Stimulated activated naive CD8-positive, alpha-beta T cell treated with anti-CD3 and anti-CD28 coated beads, Interleukin-15, Interleukin-2, amounts not matched to agents 100 ng/mL and 50 ng/mL, for 24 hours (primary cell): ENCODE data around the gene SLC25A28.
"Not testable (repeated sequence)": the region's sequence is repeated elsewhere in the genome, so short reads cannot be mapped to it uniquely, and the experiment has no call there.

Source experiments
- H3K27ac Mint-ChIP-seq: one replicate; pipeline ENCODE4 v1.8.0; 2021; ENCODE audit warnings: mild to moderate bottlenecking, mixed read lengths
- H3K27me3 Mint-ChIP-seq: one replicate; pipeline ENCODE4 v1.8.0; 2021; ENCODE audit warnings: mixed read lengths
- H3K36me3 Mint-ChIP-seq: one replicate; pipeline ENCODE4 v1.8.0; 2021; ENCODE audit warnings: low read depth, mixed read lengths
- H3K4me1 Mint-ChIP-seq: one replicate; pipeline ENCODE4 v1.8.0; 2021; ENCODE audit warnings: low read depth, mixed read lengths
- H3K4me3 Mint-ChIP-seq: one replicate; pipeline ENCODE4 v1.8.0; 2021; ENCODE audit warnings: mild to moderate bottlenecking, mixed read lengths
- H3K9me3 Mint-ChIP-seq: one replicate; pipeline ENCODE4 v1.8.0; 2021; ENCODE audit warnings: mixed read lengths

The SLC25A28 gene

DNA sequence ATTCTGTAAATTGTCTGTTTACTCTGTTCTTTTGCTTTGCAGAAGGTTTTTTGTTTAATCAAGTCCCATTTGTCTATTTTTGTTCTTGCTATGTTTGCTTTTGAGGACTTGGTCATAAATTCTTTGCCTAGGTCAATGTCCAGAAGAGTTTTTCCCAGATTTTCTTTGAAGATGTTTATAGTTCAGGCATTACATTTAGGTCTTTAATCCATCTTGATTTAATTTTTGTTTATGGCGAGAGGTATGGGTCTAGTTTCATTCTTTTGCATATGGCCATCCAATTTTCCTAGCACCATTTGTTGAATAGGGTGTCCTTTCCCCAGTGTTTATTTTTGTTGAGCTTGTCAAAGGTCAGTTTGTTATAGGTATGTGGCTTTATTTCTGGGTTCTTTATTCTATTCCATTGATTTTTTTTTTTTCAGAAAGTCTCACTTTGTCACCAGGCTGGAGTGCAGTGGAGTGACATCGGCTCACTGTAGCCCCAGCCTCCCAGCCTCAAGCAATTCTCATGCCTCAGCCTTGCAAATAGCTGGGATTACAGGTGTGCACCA is 27.4 kb upstream of the SLC25A28 start:
- Mint-ChIP-seq H3K27me3 (peaks cover 46% of the 10 kb centered on the region), H3K27ac (no peak overlapping the region), H3K4me1 (no peaks in the 10 kb centered on the region)

DNA sequence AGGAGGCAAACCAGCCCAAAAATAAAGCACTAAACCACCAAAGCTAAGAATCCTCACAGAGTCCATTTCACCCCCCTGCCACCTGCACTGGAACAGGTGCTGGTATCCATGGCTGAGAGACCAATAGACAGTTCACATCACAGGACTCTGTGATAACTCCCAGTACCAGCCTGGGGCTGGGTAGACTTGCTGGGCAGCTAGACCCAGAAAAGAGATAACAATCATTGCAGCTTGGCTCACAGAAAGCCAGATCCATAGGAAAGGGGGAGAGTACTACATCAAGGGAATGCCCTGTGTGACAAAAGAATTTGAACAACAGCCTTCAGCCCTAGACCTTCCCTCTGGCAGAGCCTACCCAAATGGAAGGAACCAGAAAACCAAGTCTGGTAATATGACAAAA is 13.6 kb upstream of the SLC25A28 start:
- H3K27ac Mint-ChIP-seq, result no peak overlapping the region
- no peaks in the 10 kb centered on the region for H3K36me3 Mint-ChIP-seq
- H3K9me3 Mint-ChIP-seq, result no peaks in the 10 kb centered on the region
- H3K4me1 Mint-ChIP-seq, result no peaks in the 10 kb centered on the region
- H3K27me3 Mint-ChIP-seq, result peaks cover 44% of the 10 kb centered on the region
- no peak overlapping the region for H3K4me3 Mint-ChIP-seq

More for the DNA sequence above, 27.4 kb upstream of the SLC25A28 start:
- peaks cover 6% of the 10 kb centered on the region for H3K9me3 Mint-ChIP-seq
- H3K4me3 Mint-ChIP-seq, result no peak overlapping the region
- H3K36me3 Mint-ChIP-seq, result no peaks in the 10 kb centered on the region

DNA sequence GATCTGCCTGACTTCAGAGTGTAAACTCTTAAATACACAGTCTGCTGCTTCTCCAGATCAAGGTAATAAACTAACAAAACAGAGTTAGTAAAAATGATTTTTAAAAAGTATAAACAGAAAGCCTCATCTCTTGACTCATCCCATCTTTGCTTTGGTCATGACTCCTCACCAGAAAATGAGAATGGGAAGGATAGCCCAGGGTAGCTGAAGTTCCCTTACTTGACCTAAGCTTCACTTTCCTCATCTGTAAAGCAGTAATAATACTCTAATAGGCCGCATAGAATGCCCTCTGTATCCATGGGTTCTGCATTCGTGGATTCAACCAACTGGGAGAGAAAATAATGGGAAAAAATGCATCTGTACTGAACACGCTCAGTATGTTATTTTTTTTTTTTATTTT is 11.3 kb upstream of the SLC25A28 start:
- H3K9me3 Mint-ChIP-seq, result no peaks in the 10 kb centered on the region
- H3K36me3 Mint-ChIP-seq, result no peaks in the 10 kb centered on the region
- H3K27me3 Mint-ChIP-seq, result peaks cover 31% of the 10 kb centered on the region
- no peak overlapping the region for H3K4me3 Mint-ChIP-seq
- no peaks in the 10 kb centered on the region for H3K4me1 Mint-ChIP-seq
- no peak overlapping the region for H3K27ac Mint-ChIP-seq

DNA sequence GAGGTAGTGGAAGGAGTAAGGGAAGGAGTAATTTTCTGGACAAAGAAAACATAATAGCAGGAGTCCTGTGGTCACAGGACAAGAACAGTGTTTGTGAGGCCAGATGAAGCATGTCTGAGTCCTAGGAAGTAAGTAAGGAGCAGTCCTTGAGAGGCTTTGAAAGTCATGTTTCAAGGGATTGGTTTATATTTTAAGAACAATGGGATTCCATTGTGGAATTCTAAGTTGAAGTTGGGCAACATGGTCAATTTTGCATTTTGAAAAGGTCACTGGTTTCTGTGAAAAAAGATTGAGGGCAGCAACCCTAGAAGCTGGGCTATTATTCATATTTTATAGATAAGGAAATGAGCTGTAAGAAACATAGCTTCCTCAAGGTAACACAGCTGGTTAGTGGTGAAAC is 10.8 kb upstream of the SLC25A28 start:
- Mint-ChIP-seq H3K4me3 (no peak overlapping the region), H3K9me3 (no peaks in the 10 kb centered on the region), H3K36me3 (no peaks in the 10 kb centered on the region), H3K4me1 (no peaks in the 10 kb centered on the region), H3K27ac (no peak overlapping the region), H3K27me3 (peaks cover 29% of the 10 kb centered on the region)

DNA sequence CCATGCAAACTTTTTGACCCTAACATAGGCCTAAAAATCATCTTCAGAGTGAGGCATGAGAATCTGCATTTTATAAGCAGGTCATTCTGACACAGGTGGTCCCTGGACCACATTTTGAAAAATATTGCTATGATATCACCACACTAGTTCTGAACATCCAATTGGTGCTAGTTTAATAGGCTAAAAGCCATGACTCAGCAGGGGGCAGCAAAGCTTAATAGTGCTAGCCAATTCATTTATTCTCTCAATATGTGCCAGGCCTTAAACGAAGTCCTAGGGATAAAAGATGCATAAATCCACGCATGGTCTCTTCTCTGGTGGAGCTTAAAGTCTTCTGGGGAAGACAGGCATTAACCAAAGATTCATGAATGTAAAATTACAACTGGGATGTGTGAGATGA is 10.2 kb upstream of the SLC25A28 start:
- H3K27ac Mint-ChIP-seq, result no peak overlapping the region
- H3K36me3 Mint-ChIP-seq, result no peaks in the 10 kb centered on the region
- H3K4me1 Mint-ChIP-seq, result no peaks in the 10 kb centered on the region

DNA sequence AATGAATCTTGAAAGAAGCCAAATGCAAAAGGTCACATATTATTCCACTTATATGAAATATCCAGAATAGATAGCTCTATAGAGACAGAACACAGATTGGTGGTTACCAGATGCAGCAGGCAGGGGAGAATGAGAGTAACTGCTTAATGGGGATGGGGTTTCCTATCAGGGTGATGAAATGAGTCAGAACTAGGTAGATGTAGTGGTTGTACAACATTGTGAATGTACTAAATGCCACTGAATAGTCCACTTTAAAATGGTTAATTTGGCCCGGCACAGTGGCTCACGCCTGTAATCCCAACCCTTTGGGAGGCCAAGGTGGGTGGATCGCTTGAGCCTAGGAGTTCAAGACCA is 9.4 kb upstream of the SLC25A28 start:
- no peaks in the 10 kb centered on the region for H3K36me3 Mint-ChIP-seq
- no peaks in the 10 kb centered on the region for H3K9me3 Mint-ChIP-seq
- H3K27ac Mint-ChIP-seq, result no peak overlapping the region

More for the DNA sequence above, 10.2 kb upstream of the SLC25A28 start:
- H3K27me3 Mint-ChIP-seq, result peaks cover 24% of the 10 kb centered on the region
- H3K9me3 Mint-ChIP-seq, result no peaks in the 10 kb centered on the region
- H3K4me3 Mint-ChIP-seq, result no peak overlapping the region

DNA sequence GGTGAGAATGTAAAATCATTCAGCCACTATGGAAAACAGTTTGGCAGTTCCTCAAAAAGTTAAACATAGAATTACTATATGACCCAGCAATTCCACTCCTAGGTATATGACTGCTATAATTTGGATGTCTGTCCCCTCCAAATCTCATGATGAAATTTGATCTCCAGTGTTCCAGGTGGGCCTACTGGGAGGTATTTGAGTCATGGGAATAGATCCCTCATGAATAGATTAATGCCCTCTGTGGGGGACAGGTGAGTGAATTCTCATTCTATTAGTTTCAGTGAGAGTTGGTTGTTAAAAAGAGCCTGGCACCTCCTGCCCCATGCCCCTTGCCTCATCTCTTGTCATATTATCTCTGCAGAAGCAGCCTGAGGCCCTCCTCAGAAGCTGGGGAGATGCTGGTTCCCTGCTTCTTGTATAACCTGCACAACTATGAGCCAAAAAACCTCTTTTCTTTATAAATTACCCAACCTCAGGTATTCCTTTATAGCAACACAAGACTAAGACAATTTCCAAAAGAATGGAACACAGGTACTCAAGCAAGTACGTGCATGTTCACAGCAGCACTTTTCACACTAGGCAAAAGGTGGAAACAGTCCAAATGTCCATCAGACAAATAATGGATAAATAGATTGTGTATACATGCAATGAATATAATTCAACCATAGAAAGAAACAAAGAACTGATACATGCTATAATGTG is 8.8 kb upstream of the SLC25A28 start:
- no peak overlapping the region for H3K4me3 Mint-ChIP-seq
- no peaks in the 10 kb centered on the region for H3K36me3 Mint-ChIP-seq
- no peaks in the 10 kb centered on the region for H3K9me3 Mint-ChIP-seq
- H3K27me3 Mint-ChIP-seq, result peaks cover 14% of the 10 kb centered on the region
- no peak overlapping the region for H3K27ac Mint-ChIP-seq
- no peaks in the 10 kb centered on the region for H3K4me1 Mint-ChIP-seq

More for the DNA sequence above, 9.4 kb upstream of the SLC25A28 start:
- Mint-ChIP-seq H3K4me1 (no peaks in the 10 kb centered on the region), H3K27me3 (peaks cover 19% of the 10 kb centered on the region), H3K4me3 (no peak overlapping the region)

DNA sequence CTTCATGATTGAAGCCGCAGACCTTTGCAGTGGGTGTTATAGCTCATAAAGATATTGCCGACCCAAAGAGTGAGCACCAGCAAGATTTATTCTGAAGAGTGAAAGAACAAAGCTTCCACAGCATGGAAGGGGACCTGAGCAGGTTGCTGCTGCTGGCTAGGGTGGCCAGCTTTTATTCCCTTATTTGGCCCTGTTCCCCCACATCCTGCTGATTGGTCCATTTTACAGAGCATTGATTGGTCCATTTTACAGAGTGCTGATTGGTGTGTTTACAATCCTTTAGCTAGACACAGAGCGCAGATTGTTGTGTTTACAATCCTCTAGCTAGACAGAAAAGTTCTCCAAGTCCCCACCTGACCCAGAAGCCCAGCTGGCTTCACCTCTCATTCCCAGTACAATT is 4.9 kb upstream of the SLC25A28 start:
- H3K27me3 Mint-ChIP-seq, H3K9me3 Mint-ChIP-seq, H3K4me3 Mint-ChIP-seq, H3K36me3 Mint-ChIP-seq, H3K27ac Mint-ChIP-seq: not testable (repeated sequence)
- H3K4me1 Mint-ChIP-seq, result peaks cover 15% of the 10 kb centered on the region

DNA sequence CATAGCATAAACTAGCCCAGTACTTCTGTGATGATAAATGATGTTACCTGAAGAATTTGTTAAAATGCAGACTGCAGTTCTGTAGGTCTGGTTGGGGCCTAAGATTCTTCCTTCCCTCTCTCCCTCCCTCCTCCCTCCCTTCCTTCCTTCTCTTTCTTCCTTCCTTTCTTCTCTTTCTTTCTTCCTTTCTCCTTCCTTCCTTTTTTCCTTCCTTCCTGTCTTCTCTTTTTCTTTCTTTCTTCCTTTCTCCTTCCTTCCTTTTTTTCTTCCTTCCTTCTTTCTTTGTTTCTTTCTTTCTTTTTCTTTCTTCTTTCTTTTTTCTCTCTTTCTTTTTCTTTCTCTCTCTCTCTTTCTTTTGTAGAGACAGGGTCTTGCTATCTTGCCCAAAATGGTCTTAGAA is 3.7 kb upstream of the SLC25A28 start:
- H3K4me1 Mint-ChIP-seq, result peaks cover 19% of the 10 kb centered on the region
- no peak overlapping the region for H3K4me3 Mint-ChIP-seq
- H3K36me3 Mint-ChIP-seq, result peaks cover 5% of the 10 kb centered on the region
- no peaks in the 10 kb centered on the region for H3K27me3 Mint-ChIP-seq
- peak overlapping the region; percentile 30 for H3K27ac Mint-ChIP-seq
- H3K9me3 Mint-ChIP-seq, result no peaks in the 10 kb centered on the region

DNA sequence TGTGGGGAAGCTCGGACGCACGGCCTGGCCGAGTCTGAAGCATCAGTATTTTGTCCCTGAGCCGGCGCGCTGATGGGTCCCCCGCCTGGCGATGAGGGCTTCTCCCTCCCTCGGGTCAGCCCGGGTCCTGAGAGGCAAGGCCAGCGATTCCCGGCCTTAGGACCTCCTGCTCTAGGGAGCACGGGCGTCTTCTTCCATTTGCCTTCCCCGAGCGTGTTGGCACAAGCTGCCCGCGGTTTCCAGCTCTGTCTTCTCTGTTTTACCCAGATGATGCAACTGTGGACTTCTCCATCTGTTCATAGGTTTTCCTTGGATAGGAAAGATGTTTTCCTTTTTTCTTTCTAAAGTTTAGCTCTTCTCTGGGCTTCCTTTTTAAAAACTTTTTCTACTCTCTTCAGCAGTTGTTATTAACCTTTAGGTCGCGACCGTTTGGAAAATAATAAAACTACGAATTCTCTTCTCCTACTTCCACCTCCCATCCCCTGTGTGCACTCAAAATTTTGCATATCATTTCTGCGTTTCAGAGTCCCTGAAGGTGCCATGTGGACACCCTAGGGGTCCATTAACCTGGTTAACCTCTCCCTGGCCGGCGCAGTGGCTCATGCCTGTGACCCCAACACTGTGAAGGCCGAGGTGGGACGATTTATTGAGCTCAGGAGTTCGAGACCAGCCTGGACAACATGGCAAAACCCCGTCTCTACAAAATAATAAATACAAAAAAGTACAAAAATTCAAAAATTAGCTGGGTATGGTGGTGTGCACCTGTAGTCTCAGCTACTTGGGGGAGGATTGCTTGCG is 1.4 kb upstream of the SLC25A28 start:
- no peaks in the 10 kb centered on the region for H3K9me3 Mint-ChIP-seq
- no peaks in the 10 kb centered on the region for H3K27me3 Mint-ChIP-seq
- peak overlapping the region; percentile 82 for H3K4me3 Mint-ChIP-seq
- H3K27ac Mint-ChIP-seq, result peak overlapping the region; percentile 97
- peaks cover 23% of the 10 kb centered on the region for H3K36me3 Mint-ChIP-seq
- H3K4me1 Mint-ChIP-seq, result peaks cover 42% of the 10 kb centered on the region

DNA sequence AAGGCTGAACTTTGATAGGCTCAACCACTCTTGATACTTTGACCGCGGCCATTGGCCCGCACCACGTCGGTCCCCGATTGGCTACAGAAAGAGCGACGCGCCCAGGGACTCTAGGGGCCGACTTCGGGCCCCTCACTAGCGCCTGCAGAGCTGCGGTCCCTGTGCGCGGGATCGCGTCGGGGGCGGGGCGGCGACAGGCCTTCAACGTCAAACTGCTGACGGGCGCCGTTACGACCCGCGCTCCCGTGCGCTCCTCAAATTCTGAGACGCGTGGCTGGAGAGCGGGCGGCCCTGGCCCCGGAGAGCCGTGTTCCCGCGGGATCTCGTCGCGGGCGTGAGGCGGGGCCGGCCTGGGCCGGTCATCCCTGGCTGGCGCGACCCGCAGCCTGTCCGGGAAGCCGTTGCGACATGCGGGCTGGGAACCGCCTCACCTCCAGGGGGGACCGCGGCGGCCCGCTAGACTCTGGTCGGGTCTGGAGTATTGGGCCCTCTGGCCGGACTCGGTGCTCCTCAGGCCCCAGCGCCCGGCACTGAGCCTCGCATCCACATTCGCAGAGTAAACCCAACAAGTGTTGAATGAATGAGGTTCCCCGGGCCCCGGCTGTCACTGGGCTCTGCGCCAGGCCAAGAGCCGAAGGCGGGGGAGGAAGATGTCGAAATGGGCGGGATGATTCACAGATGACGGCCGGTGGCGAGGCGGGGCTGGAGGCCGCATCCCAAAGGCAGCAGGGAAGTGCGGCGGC is 643 bp upstream of the SLC25A28 start:
- peak overlapping the region; percentile 97 for H3K27ac Mint-ChIP-seq

DNA sequence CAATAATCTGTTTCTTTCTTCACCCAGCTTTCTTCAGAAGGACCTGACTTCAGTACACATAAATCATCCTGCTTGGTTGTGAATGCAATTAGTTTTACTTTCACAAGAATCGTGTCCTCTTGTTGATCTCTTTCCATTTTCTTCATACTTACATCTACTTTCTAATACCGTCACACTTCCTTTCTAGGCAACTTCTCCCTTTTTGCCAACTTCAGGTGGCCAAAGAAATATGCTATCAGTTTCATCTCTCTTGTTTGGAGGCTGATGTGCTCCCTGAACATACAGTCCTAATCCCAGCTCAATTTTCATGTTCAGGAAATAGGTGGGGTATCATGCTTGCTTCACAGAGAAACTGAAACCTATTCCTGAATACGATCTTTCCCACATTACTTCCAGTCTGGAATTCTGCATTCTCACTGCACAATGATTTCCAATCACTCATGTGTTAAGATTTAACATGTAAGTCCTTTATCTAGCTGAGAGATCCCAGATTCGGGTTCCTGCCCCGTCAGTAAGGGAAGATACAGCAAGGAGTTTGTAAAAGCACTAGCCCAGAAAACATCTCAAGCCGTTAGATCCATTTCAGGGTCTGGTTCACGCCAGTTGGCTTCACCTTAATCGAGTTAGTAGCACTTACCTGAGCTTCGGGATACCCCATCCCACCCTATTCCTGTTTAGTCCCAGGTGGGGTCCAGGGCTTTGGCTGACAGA is 994 bp downstream of the SLC25A28 start:
- H3K9me3 Mint-ChIP-seq, result no peaks in the 10 kb centered on the region
- peaks cover 30% of the 10 kb centered on the region for H3K36me3 Mint-ChIP-seq
- H3K4me3 Mint-ChIP-seq, result peak overlapping the region; percentile 94
- peak overlapping the region; percentile 88 for H3K27ac Mint-ChIP-seq
- H3K4me1 Mint-ChIP-seq, result peaks cover 63% of the 10 kb centered on the region
- no peaks in the 10 kb centered on the region for H3K27me3 Mint-ChIP-seq

More for the DNA sequence above, 643 bp upstream of the SLC25A28 start:
- Mint-ChIP-seq H3K4me3 (peak overlapping the region; percentile 82), H3K27me3 (no peaks in the 10 kb centered on the region), H3K36me3 (peaks cover 23% of the 10 kb centered on the region), H3K4me1 (peaks cover 49% of the 10 kb centered on the region), H3K9me3 (no peaks in the 10 kb centered on the region)

DNA sequence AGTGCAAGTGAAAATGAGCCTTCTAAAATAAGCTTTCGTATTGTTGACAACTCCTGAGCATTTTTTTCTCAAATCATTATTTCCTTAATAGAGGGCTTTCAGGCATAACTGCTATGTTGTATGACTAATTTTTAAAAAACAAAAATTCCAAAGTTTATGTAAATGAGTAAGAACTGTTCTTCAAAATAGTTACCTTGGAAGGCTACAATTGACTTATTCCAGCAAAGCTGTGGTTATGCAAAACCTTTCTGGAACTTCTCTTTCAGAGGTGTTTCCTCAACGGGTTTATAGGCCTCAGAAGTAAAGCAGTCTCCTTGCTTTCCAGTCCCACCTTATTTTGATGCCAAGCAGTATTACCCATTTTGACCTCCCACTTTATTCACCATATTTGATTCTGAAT is 2.5 kb downstream of the SLC25A28 start:
- Mint-ChIP-seq H3K36me3 (peaks cover 38% of the 10 kb centered on the region), H3K4me1 (peaks cover 71% of the 10 kb centered on the region), H3K4me3 (peak overlapping the region; percentile 94), H3K9me3 (no peaks in the 10 kb centered on the region), H3K27ac (no peak overlapping the region), H3K27me3 (no peaks in the 10 kb centered on the region)

DNA sequence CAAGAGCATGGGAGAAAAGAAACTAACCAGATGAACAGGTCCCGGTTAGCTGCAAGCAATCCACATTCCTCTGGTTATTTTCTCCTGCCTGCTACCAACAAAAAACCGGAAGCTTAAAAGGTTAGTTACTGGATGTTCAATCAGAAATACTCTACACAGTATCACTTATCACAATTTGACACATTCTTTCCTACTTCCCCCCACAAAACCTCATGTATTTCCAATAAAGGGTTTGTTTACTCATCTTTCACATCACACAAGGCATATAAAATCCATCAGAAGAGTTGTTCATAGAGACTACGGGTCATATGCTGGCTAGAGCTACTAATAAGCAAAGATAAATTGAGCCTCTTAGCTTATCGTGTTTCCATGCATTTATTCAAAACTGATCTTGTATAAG is 4.8 kb downstream of the SLC25A28 start:
- Mint-ChIP-seq H3K27me3 (no peaks in the 10 kb centered on the region), H3K4me3 (peak overlapping the region; percentile 56), H3K4me1 (peaks cover 65% of the 10 kb centered on the region), H3K27ac (peak overlapping the region; percentile 80), H3K9me3 (no peaks in the 10 kb centered on the region), H3K36me3 (peaks cover 50% of the 10 kb centered on the region)
